ENCODE results near the gene KIF26B. TPM values are rescaled to one million over a fixed set of nuclear protein-coding genes. Genes with fewer than 3 reads are reported as not detected.

KIF26B gene
- total and polyA plus RNA-seq, 2 experiments from 2014 or later, result 0.03 to 0.76 TPM

DNA sequence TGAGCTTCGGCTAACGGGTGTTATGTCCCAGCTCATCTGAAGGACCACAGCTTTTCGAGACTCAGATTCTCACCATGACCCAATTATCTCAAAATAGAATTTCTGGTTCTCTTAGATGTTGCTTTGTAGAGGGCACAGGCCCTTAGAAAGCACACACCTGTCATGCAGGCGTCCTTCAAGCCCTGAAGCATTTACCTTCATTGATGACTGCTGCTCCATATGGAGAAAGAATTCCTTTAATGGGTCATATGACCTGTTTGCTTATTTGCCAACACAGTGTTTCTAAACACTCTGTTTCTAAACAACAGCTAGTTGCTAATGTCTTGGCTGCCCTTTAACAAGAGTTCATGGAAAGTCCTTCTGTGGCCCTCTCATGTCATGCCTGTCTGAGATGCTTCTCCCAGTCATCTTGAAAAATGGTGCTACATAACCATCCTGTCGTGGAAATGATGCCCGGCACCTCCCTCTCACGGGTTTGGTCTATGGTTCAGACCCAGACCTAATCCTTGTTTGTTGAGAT, 495.7 kb downstream of the KIF26B start (continued):
- TF ChIP-seq, protein P1, sequence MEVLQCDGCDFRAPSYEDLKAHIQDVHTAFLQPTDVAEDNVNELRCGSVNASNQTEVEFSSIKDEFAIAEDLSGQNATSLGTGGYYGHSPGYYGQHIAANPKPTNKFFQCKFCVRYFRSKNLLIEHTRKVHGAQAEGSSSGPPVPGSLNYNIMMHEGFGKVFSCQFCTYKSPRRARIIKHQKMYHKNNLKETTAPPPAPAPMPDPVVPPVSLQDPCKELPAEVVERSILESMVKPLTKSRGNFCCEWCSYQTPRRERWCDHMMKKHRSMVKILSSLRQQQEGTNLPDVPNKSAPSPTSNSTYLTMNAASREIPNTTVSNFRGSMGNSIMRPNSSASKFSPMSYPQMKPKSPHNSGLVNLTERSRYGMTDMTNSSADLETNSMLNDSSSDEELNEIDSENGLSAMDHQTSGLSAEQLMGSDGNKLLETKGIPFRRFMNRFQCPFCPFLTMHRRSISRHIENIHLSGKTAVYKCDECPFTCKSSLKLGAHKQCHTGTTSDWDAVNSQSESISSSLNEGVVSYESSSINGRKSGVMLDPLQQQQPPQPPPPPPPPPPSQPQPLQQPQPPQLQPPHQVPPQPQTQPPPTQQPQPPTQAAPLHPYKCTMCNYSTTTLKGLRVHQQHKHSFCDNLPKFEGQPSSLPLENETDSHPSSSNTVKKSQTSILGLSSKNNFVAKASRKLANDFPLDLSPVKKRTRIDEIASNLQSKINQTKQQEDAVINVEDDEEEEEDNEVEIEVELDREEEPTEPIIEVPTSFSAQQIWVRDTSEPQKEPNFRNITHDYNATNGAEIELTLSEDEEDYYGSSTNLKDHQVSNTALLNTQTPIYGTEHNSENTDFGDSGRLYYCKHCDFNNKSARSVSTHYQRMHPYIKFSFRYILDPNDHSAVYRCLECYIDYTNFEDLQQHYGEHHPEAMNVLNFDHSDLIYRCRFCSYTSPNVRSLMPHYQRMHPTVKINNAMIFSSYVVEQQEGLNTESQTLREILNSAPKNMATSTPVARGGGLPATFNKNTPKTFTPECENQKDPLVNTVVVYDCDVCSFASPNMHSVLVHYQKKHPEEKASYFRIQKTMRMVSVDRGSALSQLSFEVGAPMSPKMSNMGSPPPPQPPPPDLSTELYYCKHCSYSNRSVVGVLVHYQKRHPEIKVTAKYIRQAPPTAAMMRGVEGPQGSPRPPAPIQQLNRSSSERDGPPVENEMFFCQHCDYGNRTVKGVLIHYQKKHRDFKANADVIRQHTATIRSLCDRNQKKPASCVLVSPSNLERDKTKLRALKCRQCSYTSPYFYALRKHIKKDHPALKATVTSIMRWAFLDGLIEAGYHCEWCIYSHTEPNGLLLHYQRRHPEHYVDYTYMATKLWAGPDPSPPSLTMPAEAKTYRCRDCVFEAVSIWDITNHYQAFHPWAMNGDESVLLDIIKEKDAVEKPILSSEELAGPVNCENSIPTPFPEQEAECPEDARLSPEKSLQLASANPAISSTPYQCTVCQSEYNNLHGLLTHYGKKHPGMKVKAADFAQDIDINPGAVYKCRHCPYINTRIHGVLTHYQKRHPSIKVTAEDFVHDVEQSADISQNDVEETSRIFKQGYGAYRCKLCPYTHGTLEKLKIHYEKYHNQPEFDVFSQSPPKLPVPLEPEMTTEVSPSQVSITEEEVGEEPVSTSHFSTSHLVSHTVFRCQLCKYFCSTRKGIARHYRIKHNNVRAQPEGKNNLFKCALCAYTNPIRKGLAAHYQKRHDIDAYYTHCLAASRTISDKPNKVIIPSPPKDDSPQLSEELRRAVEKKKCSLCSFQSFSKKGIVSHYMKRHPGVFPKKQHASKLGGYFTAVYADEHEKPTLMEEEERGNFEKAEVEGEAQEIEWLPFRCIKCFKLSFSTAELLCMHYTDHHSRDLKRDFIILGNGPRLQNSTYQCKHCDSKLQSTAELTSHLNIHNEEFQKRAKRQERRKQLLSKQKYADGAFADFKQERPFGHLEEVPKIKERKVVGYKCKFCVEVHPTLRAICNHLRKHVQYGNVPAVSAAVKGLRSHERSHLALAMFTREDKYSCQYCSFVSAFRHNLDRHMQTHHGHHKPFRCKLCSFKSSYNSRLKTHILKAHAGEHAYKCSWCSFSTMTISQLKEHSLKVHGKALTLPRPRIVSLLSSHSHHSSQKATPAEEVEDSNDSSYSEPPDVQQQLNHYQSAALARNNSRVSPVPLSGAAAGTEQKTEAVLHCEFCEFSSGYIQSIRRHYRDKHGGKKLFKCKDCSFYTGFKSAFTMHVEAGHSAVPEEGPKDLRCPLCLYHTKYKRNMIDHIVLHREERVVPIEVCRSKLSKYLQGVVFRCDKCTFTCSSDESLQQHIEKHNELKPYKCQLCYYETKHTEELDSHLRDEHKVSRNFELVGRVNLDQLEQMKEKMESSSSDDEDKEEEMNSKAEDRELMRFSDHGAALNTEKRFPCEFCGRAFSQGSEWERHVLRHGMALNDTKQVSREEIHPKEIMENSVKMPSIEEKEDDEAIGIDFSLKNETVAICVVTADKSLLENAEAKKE (CRISPR knock-in tag; IDR thresholded peaks at IDR 0.05), result no peak
- TF ChIP-seq ZNF331 (CRISPR knock-in tag; IDR thresholded peaks at IDR 0.05; ENCODE audit: low read depth) (no peak), JUNB (IDR thresholded peaks at IDR 0.05; ENCODE audit: unreplicated experiment) (no peak), NANOG (IDR thresholded peaks at IDR 0.05; ENCODE audit: borderline replicate concordance) (no peak)
- TF ChIP-seq, protein P2, sequence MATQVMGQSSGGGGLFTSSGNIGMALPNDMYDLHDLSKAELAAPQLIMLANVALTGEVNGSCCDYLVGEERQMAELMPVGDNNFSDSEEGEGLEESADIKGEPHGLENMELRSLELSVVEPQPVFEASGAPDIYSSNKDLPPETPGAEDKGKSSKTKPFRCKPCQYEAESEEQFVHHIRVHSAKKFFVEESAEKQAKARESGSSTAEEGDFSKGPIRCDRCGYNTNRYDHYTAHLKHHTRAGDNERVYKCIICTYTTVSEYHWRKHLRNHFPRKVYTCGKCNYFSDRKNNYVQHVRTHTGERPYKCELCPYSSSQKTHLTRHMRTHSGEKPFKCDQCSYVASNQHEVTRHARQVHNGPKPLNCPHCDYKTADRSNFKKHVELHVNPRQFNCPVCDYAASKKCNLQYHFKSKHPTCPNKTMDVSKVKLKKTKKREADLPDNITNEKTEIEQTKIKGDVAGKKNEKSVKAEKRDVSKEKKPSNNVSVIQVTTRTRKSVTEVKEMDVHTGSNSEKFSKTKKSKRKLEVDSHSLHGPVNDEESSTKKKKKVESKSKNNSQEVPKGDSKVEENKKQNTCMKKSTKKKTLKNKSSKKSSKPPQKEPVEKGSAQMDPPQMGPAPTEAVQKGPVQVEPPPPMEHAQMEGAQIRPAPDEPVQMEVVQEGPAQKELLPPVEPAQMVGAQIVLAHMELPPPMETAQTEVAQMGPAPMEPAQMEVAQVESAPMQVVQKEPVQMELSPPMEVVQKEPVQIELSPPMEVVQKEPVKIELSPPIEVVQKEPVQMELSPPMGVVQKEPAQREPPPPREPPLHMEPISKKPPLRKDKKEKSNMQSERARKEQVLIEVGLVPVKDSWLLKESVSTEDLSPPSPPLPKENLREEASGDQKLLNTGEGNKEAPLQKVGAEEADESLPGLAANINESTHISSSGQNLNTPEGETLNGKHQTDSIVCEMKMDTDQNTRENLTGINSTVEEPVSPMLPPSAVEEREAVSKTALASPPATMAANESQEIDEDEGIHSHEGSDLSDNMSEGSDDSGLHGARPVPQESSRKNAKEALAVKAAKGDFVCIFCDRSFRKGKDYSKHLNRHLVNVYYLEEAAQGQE (IDR thresholded peaks at IDR 0.05; ENCODE audit: unreplicated experiment), result no peak
- TF ChIP-seq, protein P3, sequence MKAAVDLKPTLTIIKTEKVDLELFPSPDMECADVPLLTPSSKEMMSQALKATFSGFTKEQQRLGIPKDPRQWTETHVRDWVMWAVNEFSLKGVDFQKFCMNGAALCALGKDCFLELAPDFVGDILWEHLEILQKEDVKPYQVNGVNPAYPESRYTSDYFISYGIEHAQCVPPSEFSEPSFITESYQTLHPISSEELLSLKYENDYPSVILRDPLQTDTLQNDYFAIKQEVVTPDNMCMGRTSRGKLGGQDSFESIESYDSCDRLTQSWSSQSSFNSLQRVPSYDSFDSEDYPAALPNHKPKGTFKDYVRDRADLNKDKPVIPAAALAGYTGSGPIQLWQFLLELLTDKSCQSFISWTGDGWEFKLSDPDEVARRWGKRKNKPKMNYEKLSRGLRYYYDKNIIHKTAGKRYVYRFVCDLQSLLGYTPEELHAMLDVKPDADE (IDR thresholded peaks at IDR 0.05), result no peak
